ENCODE results near the gene NUP160.

DNA sequence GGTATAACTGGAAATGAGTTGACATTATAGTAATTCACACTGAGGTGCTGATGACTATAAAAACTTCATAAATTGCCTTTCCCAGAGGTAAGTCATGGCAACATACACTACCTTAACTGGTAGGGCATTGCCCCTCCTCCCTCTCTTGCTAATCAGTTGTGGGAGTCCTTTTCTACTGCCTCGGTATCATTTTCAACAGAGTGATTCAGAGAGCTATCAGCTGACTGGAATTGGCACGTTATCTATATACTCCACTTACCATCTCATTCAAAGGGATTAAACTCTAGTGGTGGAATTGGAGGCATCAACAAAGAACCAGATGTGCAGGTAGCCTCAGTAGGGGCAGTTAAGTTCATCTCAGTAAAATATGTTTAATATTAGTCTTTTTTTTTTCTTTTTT, 8.0 kb upstream of the NUP160 start:
- TF ChIP-seq, protein P1, sequence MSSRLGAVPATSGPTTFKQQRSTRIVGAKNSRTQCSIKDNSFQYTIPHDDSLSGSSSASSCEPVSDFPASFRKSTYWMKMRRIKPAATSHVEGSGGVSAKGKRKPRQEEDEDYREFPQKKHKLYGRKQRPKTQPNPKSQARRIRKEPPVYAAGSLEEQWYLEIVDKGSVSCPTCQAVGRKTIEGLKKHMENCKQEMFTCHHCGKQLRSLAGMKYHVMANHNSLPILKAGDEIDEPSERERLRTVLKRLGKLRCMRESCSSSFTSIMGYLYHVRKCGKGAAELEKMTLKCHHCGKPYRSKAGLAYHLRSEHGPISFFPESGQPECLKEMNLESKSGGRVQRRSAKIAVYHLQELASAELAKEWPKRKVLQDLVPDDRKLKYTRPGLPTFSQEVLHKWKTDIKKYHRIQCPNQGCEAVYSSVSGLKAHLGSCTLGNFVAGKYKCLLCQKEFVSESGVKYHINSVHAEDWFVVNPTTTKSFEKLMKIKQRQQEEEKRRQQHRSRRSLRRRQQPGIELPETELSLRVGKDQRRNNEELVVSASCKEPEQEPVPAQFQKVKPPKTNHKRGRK (CRISPR knock-in tag; IDR thresholded peaks at IDR 0.05; ENCODE audit: borderline replicate concordance): no peak
- TF ChIP-seq, protein P2, sequence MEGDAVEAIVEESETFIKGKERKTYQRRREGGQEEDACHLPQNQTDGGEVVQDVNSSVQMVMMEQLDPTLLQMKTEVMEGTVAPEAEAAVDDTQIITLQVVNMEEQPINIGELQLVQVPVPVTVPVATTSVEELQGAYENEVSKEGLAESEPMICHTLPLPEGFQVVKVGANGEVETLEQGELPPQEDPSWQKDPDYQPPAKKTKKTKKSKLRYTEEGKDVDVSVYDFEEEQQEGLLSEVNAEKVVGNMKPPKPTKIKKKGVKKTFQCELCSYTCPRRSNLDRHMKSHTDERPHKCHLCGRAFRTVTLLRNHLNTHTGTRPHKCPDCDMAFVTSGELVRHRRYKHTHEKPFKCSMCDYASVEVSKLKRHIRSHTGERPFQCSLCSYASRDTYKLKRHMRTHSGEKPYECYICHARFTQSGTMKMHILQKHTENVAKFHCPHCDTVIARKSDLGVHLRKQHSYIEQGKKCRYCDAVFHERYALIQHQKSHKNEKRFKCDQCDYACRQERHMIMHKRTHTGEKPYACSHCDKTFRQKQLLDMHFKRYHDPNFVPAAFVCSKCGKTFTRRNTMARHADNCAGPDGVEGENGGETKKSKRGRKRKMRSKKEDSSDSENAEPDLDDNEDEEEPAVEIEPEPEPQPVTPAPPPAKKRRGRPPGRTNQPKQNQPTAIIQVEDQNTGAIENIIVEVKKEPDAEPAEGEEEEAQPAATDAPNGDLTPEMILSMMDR (IDR thresholded peaks at IDR 0.05): no peak
- TF ChIP-seq, protein P3, sequence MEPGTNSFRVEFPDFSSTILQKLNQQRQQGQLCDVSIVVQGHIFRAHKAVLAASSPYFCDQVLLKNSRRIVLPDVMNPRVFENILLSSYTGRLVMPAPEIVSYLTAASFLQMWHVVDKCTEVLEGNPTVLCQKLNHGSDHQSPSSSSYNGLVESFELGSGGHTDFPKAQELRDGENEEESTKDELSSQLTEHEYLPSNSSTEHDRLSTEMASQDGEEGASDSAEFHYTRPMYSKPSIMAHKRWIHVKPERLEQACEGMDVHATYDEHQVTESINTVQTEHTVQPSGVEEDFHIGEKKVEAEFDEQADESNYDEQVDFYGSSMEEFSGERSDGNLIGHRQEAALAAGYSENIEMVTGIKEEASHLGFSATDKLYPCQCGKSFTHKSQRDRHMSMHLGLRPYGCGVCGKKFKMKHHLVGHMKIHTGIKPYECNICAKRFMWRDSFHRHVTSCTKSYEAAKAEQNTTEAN (CRISPR knock-in tag; IDR thresholded peaks at IDR 0.05): no peak
